ENCODE data around the gene STOX2.

Gene STOX2

DNA sequence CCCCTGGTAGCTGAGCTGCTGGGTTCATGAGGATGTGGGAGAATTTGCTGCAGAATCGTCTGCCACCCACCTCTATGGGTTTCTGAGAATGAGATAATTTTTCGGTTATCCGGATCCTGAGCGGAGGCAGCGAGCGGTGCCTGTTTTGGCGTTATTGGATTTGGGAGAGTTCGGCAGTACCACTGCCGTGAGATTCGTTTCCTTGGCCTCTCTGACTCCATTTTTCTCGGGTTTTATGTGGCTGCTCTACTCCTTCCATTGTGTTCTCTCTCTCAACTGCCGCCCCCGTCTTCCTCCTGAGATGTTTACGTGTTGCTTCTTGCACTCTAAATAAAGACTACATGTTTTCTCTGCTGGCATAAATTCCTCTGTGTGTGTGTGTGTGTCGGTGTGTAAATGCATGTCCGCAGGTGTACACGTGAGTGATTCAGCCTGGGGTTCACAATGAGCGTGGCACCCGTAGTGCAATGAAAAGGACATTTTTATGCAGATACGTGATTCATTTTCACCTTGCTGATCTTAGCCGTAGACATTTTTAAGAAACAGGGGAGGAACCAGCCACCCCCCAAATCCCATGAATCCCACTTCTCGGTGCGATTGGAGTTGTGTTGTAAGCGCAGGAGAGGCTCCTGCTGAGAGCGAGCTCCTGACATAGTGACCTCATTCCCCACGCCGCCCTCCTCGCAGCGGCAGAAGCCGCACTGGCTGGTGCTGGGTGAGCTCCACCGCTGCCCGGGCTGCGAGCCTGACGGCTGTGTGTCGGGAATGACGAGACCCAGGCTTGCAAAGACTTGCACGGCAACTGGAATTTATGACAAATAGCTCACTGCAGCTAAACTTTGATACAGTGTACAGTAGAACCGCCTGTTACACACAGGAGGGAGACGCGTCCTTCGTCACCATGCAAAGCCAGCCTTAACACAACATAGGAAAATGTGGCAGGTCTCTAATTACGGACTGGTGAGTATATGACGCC lies 82.2 kb downstream of the STOX2 start:
- no peak for DNase-seq (ENCODE audit: low read depth)

DNA sequence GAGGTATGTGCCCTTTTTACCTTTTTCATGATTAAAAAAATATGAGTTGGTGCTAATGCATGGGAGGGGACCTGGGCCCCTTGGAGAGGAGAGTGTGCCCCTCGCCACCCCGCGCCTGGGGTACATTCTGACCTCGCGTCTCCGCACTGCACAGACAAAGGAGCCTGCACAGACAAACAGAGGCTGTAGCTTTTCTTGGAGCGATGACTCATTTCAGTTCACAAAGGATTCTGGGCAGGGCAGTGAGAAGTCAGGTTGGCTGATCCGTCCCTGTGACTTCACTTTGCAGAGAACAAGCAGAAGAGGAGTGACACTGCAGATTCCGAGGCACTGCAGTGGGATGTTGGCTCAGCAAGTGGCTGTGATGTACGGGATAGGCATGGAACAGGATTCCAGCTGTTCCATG lies 82.9 kb downstream of the STOX2 start:
- no peak for DNase-seq (ENCODE audit: low read depth)

DNA sequence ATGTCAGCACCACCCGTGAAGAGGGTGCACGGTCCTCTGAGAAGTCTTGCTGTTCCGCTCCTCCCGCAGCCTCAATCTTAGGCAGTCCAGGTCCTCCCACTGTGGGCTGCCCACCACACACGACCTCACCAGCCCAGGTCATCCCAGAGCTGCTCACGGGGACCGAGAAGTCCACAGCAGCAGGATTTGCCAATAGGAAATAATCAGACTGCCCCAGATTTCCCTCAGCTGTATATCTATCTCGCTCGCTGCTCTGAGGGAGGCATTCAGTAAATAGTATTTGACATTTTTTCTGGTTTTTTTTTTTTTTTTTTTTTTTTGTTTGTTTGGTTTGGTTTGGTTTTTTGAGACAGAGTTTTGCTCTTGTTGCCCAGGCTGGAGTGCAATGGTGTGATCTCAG lies 83.8 kb downstream of the STOX2 start:
- DNase-seq (ENCODE audit: low read depth) = no peak

- no peak for DNase-seq (ENCODE audit: low read depth)
Measured at GRCh38 chr4:183989461-183989860, 84.4 kb downstream of the STOX2 start.

DNA sequence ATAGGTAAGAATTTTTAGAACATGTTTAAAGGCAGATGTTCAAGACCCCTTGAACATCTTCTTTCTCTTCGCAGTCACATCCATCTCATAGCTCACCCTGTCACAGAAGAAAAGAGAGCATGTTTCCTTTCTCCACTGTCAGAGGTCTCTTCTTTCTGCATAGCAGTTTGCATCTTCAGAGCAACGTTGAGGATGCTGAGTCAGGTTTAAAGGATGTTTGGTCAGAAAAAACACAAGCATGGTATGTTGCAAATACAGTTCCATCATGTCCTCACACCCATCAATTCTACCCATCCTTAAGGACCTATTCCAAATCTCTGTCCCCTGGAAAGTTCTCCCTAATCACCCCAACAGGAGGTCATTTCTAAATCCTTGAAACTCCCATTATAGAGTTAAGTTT lies 84.8 kb downstream of the STOX2 start:
- DNase-seq (ENCODE audit: low read depth) = no peak

DNA sequence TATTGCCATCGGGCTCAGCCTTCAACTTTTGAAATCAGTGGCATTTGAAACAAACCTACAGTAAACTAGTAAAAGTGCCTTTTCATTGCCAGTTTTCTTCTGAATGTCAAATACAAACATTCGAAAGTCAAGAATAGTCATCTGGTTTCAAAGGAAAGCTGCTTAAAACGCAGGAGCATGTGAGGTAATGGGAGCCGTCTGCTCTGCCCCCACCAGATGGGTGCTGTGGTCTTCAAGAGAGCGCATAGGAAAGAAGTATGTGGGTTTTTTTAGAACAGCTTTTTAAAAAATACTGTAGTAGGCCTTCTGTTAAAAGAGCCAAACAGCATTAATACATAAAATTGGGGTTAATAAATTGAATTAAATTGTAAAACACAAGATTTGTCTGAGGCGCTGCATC lies 88.6 kb downstream of the STOX2 start:
- no peak for DNase-seq (ENCODE audit: low read depth)

DNA sequence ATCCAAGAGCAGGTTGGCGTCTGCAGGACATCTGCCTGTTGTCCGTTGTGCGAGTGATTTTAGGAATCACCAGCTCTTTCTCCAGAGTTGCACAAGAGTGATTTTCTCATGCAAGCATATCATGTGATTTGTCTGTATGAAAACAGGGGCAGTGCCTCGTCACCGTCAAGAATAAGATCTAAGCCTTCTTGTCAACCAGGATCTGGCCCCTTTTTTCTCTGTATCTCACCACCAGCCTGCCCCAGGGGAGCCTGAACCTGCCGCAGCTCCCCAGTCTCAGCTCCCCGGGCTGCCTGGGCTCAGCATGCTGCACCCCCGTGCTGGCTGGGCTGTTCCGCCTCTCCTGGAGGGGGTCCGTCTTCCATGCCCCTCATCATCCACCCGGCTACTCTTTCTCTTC lies 90.5 kb downstream of the STOX2 start:
- no peak for DNase-seq (ENCODE audit: low read depth)

GRCh38 chr4:183996868-183997267 lies 91.8 kb downstream of the STOX2 start:
- no peak for DNase-seq (ENCODE audit: low read depth)

DNA sequence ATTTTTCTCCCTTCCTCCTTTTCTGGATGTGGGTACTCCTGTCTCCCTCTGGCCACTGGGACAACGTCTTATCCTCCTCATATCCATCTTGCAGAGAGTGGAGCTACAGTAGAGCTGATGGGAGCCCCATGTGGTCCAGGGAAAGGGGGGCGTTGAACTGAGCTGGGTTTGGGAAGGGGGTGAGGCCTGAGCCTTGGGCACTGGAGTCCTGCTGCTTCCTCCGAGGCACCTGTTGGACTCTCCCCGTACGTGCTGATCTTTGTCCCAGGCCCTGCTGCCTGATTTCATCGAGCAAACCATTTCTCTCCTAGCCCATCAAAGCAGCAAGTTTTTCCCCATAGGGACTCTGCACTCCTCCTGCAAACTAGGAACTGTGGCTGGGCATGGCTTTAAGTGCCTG lies 94.3 kb downstream of the STOX2 start:
- DNase-seq (ENCODE audit: low read depth) = no peak

GRCh38 chr4:184000457-184001396 lies 95.6 kb downstream of the STOX2 start:
- DNase-seq (ENCODE audit: low read depth) = no peak

- DNase-seq (ENCODE audit: low read depth) = no peak
Measured at GRCh38 chr4:184003433-184003832, 98.3 kb downstream of the STOX2 start.

DNA sequence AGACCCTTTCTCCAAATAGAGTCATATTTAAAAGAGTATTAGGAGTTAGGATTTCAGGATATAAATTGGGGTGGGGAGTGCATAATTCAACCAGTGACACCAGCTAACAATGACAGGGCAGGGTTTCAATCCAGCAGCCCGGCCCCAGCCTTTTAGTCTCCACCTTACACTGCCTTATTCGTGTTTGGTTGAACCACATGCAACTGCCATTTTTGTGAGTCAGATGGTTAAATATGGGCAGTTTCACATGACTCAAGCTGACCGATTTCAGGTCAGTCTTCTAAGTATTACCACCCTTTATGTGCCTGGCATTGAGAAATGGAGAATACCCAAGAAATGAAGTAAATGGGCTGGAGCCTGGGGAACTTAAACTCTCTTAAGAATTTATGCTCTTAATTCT lies 102.8 kb downstream of the STOX2 start:
- no peak for DNase-seq (ENCODE audit: low read depth)

DNA sequence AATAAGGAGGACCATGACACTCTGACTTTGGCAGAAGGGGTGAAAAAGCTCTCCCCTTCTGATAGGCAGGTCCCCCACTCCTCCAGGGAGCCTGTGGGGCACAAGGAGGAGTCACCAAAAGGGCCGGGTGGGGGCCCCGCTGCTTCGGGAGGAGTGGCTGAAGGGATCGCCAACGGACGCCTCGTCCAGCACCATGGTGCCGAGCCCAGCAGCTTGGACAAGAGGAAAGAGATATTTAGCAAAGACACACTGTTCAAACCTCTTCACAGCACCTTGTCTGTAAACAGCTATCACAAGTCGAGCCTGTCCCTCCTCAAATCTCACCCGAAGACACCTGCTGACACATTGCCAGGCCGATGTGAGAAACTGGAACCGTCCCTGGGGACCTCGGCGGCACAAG lies 105.6 kb downstream of the STOX2 start:
- no peak for DNase-seq (ENCODE audit: low read depth)

DNA sequence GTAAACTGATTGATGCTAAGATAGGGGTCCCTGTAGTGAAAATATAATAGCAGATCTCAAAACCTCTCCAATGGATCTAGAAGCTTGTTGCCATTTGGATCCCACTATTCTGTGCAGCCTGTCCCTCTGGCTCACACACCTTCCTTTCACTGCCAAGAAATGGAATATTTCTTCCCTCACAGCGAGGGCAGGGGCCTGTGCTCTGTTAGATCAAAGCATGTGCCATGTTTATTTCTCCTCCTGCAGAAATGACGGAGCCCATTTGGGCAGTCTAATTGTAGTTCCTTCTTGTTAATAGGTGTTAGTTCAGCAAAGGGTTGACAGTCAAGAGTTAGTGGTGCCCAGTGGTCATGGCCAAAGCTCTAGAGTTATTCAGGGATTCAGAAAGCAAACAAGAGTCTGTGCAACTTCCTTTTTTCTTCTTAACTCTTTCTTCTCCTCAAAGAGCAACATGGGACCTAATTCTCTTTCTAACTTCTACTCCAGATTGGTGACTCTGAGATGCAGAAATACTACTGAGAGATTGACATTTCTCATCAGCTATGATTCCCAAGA lies 106.8 kb downstream of the STOX2 start:
- no peak for DNase-seq (ENCODE audit: low read depth)

GRCh38 chr4:184012937-184013336 lies 107.8 kb downstream of the STOX2 start:
- DNase-seq (ENCODE audit: low read depth) = no peak

DNA sequence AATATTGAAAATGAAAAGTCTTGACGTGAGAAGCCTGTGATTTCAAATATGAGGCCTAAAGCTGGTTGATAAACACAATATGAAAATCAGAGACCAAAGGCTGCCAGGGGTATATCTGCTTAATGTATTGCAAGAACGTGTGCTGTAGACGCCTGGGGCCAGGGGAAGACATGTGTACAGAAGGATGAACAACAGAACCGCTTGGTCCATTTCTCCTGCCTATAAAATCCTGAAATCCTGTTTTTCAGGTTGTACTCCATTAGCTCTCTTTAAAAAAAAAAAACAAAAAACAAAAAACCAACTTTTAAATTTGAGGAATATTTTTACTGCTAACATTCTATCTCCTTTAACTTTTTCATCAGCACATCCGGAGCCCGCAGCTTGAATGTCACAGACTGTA lies 109.2 kb downstream of the STOX2 start:
- no peak for DNase-seq (ENCODE audit: low read depth)

- DNase-seq (ENCODE audit: low read depth) = no peak
Measured at GRCh38 chr4:184016759-184017668, 111.9 kb downstream of the STOX2 start.

- no peak for DNase-seq (ENCODE audit: low read depth)
Measured at GRCh38 chr4:184019076-184019475, 114.0 kb downstream of the STOX2 start.

DNA sequence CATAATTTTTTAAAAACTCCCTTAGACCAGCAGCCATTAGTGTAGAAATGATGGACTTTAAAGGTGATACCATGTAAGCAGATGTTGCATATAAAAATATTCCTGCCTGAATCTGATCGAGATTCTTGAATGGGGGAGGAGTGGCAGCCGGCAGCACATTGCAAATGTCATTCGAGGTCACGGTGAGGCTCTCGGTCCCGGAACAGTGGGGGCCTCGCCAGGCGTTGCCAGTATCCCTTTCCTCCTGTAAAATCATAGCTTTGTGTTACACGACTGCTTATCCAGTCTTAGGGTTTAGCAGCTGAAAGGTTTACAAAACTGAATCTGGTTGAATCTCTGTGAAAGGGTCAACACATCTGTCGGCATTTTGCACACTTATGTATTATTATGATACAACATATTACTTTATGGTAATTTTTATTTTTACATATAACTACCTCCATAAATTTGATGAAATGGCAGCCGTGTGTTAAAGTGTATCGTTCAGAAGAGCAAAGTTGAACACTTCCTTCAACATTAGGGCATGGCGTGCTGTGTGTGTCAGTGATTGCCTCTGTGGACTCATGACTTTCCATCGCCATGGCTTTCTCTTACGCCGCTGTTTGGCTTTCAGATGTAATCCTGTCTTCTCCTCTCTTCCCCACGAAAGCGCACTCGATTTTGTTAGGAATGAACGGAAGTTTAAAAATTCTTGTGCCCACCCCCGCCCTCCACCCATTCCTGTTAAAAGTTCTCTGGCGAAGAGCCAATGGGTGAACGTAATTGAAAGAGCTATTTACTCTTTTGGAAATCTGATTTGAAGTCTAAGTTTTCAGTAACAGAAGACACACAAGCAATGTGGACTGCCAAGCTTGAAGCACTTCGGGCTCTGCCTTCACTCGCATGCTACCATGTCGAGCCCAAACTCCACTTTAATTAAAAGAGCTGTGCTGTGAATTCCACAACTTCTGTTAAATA lies 114.8 kb downstream of the STOX2 start:
- DNase-seq (ENCODE audit: low read depth) = no peak

DNA sequence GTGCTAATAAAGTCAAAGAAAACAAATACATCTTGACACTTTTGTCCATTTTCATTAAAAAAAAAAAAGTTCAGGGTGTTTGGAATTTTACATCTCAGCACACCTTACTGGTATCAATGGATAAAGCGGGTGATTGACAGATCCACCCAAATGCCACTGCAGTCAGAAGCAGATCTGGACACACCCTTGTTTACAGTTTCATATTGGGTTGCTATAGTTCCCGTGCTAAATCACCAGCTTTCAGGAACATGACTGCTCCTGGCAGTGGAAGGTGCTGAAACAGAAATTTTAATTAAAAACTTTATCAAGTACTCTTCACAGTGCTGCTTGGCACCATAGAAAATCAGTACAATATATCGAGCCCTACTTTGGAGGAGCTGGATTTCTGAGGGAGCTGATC lies 116.3 kb downstream of the STOX2 start:
- no peak for DNase-seq (ENCODE audit: low read depth)

All from activated T-helper 9 cell treated with anti-CD3 and anti-CD28 coated beads, Interleukin-2, amount 50 U/mL, for 16 hours (primary cell).